ENCODE data around the gene ASB2. TPM values are rescaled to one million over a fixed set of nuclear protein-coding genes. Genes with fewer than 3 reads are reported as not detected.

Gene ASB2
- total RNA-seq, 1 donor from 2014 or later, result 66.6 TPM

DNA sequence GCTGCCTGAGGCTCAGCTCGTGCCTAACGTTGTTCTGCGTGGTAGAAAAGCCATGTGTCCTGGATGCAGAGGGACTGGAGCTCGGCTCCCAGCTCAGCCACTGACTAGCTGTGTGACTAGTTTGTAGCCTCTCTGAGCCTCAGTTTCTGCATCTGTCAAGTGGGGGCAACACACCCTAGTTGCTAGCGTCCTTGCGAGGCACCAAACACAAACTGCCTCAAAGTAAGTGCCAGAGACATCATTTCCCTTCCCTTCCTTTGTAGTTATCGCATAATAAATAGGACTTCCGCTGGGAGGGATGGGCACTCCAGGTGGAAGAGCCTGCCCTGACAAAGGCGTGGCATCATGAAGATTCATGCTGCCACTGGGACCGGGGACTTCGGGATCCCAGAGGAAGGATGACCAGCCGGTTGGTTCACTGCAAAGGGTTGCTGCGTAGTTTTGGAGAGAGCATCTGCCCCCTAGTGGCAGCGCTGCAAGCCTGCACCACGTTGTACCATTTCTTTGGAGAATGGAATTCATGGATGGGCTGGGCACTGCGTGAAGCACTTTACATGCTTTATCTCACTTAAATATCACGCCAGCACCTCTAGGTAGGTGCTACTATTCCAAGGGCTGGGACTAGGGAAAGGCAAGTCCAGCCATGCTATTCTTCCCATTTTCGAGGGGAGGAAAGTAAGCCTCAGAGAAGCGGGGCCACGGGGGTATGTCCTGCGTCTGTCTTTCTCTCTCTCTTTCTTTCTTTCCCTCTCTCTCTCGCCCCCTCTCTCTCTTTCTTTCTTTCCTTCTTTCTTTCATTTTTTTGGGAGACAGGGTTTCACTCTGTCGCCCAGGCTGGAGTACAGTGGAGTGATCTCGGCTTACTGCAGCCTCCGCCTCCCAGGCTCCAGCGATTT is 25.4 kb upstream of the ASB2 start:
- intact Hi-C loops (cut with micrococcal nuclease), result loop anchor here (1.0 kb wide), 4 partner anchors 23 to 62 kb away; no protein-coding TSS in a partner anchor

DNA sequence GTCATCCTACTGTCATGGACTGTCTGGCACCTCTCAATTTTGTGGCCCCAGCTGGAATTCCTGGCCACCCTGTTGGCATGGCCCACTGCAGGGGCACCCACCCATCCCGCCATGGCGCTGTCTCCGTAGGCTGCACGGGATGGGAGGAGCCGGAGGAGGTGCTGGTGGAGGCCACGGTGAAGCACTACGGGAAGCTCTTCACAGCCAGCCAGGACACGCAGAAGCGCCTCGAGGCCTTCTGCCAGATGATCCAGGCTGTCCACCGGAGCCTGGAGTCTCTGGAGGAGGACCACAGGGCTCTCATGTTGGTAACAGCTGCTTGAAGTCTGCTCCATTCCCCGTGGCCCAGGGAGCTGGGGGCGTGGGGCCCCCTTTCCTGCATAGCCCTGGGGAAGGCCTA is 24.6 kb upstream of the ASB2 start:
- intact Hi-C loops (cut with micrococcal nuclease), result loop anchor here (1.0 kb wide), 4 partner anchors 23 to 62 kb away; no protein-coding TSS in a partner anchor

DNA sequence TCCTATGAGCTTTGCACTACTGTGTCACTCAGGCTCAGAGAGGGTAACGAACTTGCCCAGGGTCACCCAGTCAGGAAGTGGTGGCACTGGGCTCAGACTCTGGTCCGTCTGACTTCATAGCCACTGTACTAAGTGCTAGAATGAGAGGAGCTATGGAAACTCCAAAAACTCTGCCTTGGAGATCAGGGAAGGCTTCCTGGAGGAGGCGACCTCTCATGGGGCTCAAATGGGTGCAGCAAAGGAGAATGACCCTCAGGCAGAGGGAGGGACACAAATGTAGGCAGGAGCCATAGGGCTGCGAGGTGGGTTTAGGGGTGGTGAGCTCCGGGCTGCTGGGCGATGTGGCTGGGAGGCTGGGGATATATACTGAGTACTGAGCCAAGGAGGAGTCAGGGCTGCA is 23.9 kb upstream of the ASB2 start:
- intact Hi-C loops (cut with micrococcal nuclease), result no loop called here

DNA sequence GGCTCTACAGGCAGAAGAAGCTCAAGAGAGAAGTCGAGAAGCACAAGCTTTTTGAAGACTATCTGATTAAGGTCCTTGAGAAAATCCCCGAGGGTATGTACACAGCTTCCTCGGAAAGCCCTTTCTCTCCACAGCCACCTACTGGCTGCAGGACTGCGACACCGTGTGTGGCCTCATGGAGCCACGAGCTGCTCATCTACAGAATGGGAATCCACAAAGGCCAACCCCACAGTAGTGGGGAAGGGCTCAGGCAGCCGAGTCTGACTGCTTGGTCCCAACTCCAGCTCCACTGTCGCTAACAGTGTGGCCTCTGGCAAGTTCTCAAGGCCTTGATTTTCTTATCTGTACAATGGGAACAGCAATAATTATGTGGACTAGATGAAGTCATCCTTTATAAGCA is 23.2 kb upstream of the ASB2 start:
- intact Hi-C loops (cut with micrococcal nuclease), result no loop called here

DNA sequence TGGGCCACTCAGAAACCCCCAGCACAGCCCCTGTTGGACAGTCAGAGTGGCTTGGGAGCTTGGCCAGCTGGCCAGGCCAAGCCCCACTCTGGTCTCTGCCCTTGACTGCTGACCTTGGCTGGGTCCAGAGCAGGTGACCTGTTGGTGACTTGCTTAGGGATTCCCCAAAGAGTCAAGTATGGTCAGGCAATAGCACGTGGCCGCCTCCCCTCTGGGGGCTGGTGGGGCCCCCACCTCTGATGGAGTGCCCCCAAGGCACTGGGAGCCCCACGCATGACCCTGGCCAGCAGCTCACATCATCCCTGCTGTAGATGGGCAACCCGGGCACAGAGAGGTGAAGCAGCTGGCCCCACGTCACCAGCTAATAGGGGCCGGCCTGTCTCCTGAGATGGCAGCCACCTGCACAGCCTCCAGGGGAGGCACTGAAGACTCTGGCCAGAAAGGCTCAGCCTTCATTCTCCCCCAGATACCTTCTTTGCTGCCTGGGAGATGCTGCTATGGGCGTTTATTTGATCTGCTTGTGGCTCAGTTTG is 22.6 kb upstream of the ASB2 start:
- intact Hi-C loops (cut with micrococcal nuclease), result no loop called here

- intact Hi-C loops (cut with micrococcal nuclease), result no loop called here
Measured at GRCh38 chr14:93997916-93998870, 21.8 kb upstream of the ASB2 start.

- intact Hi-C loops (cut with micrococcal nuclease), result no loop called here
Measured at GRCh38 chr14:93997082-93997481, 20.7 kb upstream of the ASB2 start, which contains the start of gene CCDC197. CCDC197 (plus strand) TSS chr14:93997301; CDS start chr14:93998132, 831 bp downstream.

- intact Hi-C loops (cut with micrococcal nuclease), result no loop called here
Measured at GRCh38 chr14:93996130-93996695, 19.8 kb upstream of the ASB2 start.

- intact Hi-C loops (cut with micrococcal nuclease), result no loop called here
Measured at GRCh38 chr14:93994919-93995682, 18.7 kb upstream of the ASB2 start.

GRCh38 chr14:93993382-93993781 is 17.0 kb upstream of the ASB2 start:
- intact Hi-C loops (cut with micrococcal nuclease), result no loop called here

DNA sequence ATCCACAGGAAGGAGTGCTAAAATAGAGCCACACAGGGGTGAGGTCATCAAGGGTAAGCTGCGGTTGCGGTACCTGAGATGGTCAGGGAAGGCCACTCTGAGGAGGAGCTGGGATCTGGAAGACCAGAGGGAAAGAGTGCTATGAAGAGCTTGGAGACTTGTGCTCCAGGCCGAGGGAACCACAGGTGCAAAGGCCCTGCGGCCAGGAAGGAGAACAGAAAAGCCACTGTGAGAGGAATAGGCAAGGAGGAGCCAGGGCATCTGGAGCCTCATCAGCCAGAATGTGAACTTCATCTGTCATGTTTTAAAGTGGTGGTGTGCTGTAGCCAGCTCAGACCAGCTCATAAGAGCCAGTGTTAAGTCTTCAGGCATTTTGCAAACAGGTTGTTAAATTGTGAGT is 15.3 kb upstream of the ASB2 start:
- intact Hi-C loops (cut with micrococcal nuclease), result no loop called here

DNA sequence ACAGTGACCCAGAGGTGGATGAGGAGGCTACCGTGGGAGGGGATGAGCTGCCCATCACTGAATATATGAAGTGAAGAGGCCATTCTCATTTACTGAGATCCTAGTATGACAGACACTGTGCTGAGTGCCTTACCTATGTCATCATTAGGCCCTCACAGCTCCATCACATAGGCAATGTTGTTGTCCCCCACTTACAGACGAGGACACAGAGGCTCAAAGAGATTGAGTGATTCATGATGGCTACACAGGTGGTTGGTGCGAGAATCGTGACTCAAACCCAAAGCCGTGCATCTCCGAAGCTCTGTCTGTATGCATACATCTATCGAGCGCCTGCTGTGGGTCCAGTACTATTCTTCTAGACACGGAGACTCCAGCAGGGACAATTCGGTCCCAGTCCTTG is 14.8 kb upstream of the ASB2 start:
- intact Hi-C loops (cut with micrococcal nuclease), result no loop called here

DNA sequence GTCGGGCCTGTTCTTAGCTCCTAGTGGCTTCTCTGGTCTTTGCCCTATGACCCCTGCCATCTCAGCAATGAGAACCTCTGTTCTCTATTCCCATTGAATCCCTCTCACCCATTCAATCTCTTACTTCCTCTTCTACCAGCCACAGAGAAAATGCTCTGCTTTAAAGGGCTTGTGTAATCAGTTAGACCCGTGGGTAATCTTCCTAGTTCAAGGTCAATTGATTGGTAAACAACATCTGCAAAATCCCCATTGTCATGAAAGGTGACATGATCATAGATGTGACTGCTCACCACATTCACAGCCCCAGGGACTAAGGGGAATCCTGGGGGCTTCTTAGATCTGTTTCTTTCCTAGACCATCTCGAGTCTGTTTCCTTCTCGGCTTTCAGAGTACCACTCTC is 13.6 kb upstream of the ASB2 start:
- intact Hi-C loops (cut with micrococcal nuclease), result no loop called here

GRCh38 chr14:93987815-93988476 is 11.6 kb upstream of the ASB2 start:
- intact Hi-C loops (cut with micrococcal nuclease), result no loop called here

DNA sequence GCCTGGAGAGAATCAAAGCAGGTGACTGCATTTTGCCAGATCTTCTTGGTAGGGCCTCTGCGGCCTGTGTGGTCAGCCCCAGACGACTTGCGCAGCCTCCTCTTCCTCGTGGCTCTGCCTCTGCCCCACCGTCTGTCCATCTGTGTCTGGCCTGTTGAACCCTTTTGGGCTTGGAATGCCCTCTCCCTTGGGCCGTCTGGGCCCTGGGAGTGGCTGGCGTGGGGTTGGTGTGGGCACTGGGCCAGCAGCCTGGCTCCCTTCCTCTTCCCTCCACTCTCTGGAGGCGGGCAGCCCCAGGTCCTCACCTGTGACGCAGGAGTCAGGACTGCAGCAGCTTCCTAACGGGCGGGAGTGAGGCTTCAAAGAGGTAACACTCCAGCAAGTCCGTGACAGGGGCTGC is 11.0 kb upstream of the ASB2 start:
- intact Hi-C loops (cut with micrococcal nuclease), result no loop called here

DNA sequence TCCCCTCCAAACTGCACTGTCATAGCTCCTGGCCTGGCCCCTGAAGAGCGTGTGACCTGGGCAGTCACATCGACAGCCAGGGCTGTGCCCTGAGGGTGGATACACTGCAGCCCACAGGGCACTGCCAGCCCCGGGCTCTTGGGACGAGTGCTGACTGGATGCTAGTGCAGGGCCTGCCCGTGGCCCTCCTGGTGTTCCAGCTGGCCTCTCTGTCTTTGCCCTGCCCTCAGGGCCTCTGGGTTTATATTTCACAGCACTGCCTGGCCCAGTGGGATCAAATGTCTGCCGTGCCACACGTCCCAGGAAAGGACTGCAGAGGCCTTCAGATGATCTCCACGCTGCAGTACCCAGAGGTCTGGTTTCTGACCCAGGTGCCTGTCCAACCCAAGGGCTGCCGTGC is 10.6 kb upstream of the ASB2 start:
- intact Hi-C loops (cut with micrococcal nuclease), result no loop called here

GRCh38 chr14:93984987-93985410 is 8.6 kb upstream of the ASB2 start:
- intact Hi-C loops (cut with micrococcal nuclease), result no loop called here

DNA sequence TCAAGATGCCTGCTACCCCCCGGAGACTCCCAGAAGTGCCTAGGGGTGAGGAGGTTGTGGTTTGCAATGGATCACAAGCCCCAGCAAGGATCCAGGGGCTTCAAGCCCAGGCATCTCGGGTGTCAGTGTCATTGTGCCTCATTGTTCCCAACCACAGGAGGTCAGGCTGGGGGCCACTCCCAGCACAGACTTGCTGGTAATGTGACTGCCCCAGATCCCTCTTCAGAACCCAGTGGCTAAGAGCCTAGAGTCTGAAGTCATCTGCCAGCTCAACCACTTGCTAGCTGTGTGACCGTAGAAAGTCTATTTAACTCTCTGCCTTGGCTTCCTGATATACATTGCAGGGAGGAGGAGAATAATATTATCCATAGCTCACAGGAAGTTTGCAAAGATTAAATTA is 7.7 kb upstream of the ASB2 start:
- intact Hi-C loops (cut with micrococcal nuclease), result no loop called here

- intact Hi-C loops (cut with micrococcal nuclease), result no loop called here
Measured at GRCh38 chr14:93982230-93983007, 6.0 kb upstream of the ASB2 start.

Data from T-helper 1 cell treated with Interleukin-12 subunit alpha and Interleukin-12 subunit beta and Interleukin-4 antibody, amounts not matched to agents 30 ng/mL and 1 ng/mL, for 36 hours (primary cell).